Neural crest cell (in vitro differentiated cells): ENCODE results near the gene SLC37A1. TPM values are rescaled to one million over a fixed set of nuclear protein-coding genes. Genes with fewer than 3 reads are reported as not detected.

Source experiments
- DNase-seq: peaks from one replicate; pipeline ENCODE4 v3.0.0; 2021; ENCODE audit warnings: low read depth, mixed read lengths, low spot score
- H3K27ac Mint-ChIP-seq: one replicate; pipeline ENCODE4 v1.8.0; 2021; ENCODE audit warnings: mild to moderate bottlenecking, mixed read lengths; ENCODE audit not compliant: unreplicated experiment
- H3K27me3 Mint-ChIP-seq: 2 replicates; pipeline ENCODE4 v1.8.0; 2021; ENCODE audit warnings: low read depth, mild to moderate bottlenecking, mixed read lengths
- H3K36me3 Mint-ChIP-seq: 2 replicates; pipeline ENCODE4 v1.8.0; 2021; ENCODE audit warnings: low read depth, mild to moderate bottlenecking, mixed read lengths
- H3K4me1 Mint-ChIP-seq: 2 replicates; pipeline ENCODE4 v1.8.0; 2021; ENCODE audit warnings: mixed read lengths
- H3K4me3 Mint-ChIP-seq: one replicate; pipeline ENCODE4 v1.8.0; 2021; ENCODE audit warnings: mild to moderate bottlenecking, mixed read lengths
- H3K9me3 Mint-ChIP-seq: 2 replicates; pipeline ENCODE4 v1.8.0; 2021; ENCODE audit warnings: mixed read lengths
- total RNA-seq: library from RNA; stranded (reverse); gene quantifications from 2 replicates; pipeline ENCODE4 v1.2.1, GENCODE V29; 2021
- TF ChIP-seq, protein P1 (sequence below): fragments of 200-600 bp; sonication (generic); conservative IDR thresholded peaks from 2 replicates; pipeline ENCODE4 v1.5.0; 2021; ENCODE audit warnings: antibody characterized with exemption, mild to moderate bottlenecking

SLC37A1 gene
- total RNA-seq, 1 donor from 2014 or later, result 9.1 TPM

DNA sequence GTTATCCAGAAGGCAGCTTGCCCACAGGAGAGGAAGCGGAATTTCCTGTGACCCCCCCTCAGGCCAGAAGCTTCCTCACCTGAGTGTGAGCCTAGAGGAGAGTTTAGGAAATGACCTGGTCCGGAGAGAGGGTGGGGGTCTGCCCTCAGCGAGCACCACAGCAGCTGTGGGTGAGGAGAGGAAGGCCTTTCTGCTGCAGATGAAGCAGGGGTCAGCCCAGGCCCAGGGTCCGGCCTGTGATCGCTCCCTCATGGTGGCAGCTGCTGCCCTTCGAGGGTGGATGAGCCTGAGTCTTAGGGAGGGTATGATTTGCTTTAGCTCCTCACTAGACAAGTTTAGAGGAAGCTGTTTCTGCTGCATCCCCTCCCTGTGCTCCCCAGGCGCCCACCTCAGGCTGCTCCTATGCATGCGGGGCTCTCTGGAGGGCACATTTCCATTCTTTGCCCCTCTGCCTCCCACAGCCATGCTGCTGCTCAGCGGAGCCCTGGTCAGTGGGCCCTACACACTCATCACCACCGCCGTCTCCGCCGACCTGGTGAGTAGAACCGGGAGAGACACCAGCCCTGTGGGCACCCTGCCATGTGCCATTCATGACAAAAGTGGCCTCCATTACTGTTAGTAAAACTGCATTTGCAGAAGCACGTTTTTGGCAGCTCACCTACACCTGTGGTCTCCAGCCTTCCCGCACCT is 53.0 kb downstream of the SLC37A1 start:
- Mint-ChIP-seq H3K36me3 (no peaks in the 10 kb centered on the region), H3K27ac (peak overlapping the region; percentile 57), H3K27me3 (no peaks in the 10 kb centered on the region), H3K9me3 (no peaks in the 10 kb centered on the region), H3K4me1 (peaks cover 19% of the 10 kb centered on the region), H3K4me3 (no peak overlapping the region)
- TF ChIP-seq, protein P1, sequence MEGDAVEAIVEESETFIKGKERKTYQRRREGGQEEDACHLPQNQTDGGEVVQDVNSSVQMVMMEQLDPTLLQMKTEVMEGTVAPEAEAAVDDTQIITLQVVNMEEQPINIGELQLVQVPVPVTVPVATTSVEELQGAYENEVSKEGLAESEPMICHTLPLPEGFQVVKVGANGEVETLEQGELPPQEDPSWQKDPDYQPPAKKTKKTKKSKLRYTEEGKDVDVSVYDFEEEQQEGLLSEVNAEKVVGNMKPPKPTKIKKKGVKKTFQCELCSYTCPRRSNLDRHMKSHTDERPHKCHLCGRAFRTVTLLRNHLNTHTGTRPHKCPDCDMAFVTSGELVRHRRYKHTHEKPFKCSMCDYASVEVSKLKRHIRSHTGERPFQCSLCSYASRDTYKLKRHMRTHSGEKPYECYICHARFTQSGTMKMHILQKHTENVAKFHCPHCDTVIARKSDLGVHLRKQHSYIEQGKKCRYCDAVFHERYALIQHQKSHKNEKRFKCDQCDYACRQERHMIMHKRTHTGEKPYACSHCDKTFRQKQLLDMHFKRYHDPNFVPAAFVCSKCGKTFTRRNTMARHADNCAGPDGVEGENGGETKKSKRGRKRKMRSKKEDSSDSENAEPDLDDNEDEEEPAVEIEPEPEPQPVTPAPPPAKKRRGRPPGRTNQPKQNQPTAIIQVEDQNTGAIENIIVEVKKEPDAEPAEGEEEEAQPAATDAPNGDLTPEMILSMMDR, result no peak
- no peak for DNase-seq

DNA sequence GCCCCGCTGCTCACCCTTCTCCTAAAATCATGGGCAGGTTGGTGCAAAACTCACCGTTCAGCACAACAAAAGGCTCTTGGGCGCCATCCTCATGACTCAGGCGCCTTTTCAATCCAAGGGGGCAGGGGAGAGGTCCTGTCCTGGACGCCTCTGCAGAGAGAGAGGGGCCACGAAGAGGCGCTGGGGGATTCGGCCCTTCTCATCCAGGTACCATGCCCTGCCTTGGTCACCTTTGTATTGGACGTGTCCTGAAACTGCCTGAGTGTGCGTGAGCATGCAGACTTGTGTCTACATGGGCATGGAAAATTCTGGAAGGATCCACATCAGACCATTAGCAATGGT is 53.5 kb downstream of the SLC37A1 start:
- H3K27ac Mint-ChIP-seq, result no peak overlapping the region
- H3K27me3 Mint-ChIP-seq, result no peaks in the 10 kb centered on the region
- H3K36me3 Mint-ChIP-seq, result no peaks in the 10 kb centered on the region
- H3K4me1 Mint-ChIP-seq, result peaks cover 21% of the 10 kb centered on the region
- no peak overlapping the region for H3K4me3 Mint-ChIP-seq
- TF ChIP-seq, protein P1, result no peak
- DNase-seq, result no peak
- no peaks in the 10 kb centered on the region for H3K9me3 Mint-ChIP-seq

DNA sequence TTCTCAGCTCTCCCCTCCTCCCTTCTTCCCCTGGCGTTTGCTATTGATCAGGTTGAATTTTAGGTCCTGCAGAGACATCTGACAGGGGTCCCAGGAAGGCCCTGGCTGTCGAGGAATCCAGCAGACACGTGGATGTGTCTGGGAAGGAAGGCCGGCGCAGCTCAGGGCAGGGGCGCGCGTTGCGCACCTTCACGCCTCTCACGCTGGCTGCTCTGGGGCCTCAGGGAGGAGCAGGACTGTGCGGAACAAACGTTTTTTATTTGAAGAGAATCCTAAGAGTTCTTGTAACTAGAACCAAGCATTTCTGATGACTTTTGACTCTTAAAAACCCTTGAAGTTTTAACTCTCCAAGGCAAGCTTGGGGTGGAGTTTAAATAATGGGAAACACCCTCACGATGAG is 54.2 kb downstream of the SLC37A1 start:
- no peaks in the 10 kb centered on the region for H3K36me3 Mint-ChIP-seq

GRCh38 chr21:42568376-42568775 is 54.7 kb downstream of the SLC37A1 start:
- no peaks in the 10 kb centered on the region for H3K27me3 Mint-ChIP-seq
- no peaks in the 10 kb centered on the region for H3K36me3 Mint-ChIP-seq
- TF ChIP-seq, protein P1, result no peak
- H3K27ac Mint-ChIP-seq, result no peak overlapping the region
- DNase-seq, result no peak
- H3K4me3 Mint-ChIP-seq, result no peak overlapping the region
- H3K4me1 Mint-ChIP-seq, result peaks cover 24% of the 10 kb centered on the region
- H3K9me3 Mint-ChIP-seq, result no peaks in the 10 kb centered on the region

More for the DNA sequence above, 54.2 kb downstream of the SLC37A1 start:
- no peaks in the 10 kb centered on the region for H3K27me3 Mint-ChIP-seq
- DNase-seq, result no peak
- H3K9me3 Mint-ChIP-seq, result no peaks in the 10 kb centered on the region
- H3K27ac Mint-ChIP-seq, result no peak overlapping the region
- no peak overlapping the region for H3K4me3 Mint-ChIP-seq
- TF ChIP-seq, protein P1, result no peak
- H3K4me1 Mint-ChIP-seq, result peaks cover 24% of the 10 kb centered on the region

GRCh38 chr21:42568866-42569731 is 55.4 kb downstream of the SLC37A1 start:
- peaks cover 24% of the 10 kb centered on the region for H3K4me1 Mint-ChIP-seq
- no peak for DNase-seq
- H3K27me3 Mint-ChIP-seq, result no peaks in the 10 kb centered on the region

More at GRCh38 chr21:42568866-42569731, 55.4 kb downstream of the SLC37A1 start:
- H3K4me3 Mint-ChIP-seq, result no peak overlapping the region
- H3K27ac Mint-ChIP-seq, result no peak overlapping the region
- H3K36me3 Mint-ChIP-seq, result no peaks in the 10 kb centered on the region
- TF ChIP-seq, protein P1, result no peak
- H3K9me3 Mint-ChIP-seq, result no peaks in the 10 kb centered on the region
